Effector CD4-positive, alpha-beta T cell (primary cell): ENCODE results near the gene COL4A4.

Experiments used
- DNase-seq: peaks from one replicate; pipeline ENCODE4 v3.0.0-alpha.2; 2020

The COL4A4 gene

DNA sequence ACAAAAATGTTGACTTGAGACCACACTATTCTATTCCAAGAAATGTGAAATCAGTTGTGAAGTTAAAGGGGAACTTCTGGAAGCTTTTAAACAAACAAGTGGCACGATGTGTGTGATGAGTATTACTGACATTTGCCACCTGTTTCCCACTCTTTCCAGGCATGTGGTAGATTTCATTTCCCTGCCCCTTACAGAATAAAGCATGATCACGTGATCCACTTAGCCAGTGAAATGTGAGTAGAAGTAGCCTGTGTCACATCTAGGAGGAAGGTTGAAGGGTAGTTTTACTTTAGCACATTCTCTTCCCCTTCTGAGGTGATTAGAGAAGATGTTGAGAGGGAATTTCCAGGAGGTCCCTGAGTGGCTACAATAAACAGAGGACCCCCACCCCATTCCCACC, 3.8 kb downstream of the COL4A4 start:
- no peak for DNase-seq

DNA sequence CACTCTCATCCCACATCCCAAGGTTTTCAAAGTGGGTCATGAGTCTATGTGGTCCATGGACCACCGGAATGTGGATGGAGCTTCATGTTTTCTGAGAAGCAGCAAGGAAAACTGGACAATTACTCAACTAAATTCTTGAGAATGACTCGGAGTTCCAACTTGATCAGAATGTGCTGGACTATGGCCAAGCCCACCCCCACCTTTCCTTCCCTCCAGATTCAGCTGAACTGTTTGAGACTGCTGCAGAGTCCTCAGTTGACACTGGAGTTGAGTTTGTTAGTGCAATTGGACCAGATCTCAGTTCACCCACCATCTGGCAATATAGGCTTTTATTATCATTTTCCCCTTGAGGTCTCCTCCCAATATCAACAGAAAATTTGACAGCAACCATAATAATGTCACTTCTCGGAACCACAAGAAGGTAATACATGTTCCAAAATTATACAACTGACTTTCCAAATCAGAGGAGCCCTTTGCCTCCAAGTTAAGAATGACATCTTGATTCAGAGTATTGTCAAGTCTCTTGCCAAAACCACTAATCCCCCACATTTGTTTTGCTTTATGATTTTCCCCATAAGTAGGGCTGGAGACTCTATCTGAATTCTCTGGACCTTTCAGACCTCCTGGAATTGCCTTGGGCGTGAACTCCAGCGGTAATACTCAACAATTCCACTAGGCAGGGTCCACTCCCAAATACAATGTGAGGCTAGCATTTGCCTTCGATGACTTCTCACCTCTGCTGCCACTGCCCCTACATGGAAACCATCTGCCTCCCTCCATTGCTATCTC, 8.8 kb downstream of the COL4A4 start:
- no peak for DNase-seq

DNA sequence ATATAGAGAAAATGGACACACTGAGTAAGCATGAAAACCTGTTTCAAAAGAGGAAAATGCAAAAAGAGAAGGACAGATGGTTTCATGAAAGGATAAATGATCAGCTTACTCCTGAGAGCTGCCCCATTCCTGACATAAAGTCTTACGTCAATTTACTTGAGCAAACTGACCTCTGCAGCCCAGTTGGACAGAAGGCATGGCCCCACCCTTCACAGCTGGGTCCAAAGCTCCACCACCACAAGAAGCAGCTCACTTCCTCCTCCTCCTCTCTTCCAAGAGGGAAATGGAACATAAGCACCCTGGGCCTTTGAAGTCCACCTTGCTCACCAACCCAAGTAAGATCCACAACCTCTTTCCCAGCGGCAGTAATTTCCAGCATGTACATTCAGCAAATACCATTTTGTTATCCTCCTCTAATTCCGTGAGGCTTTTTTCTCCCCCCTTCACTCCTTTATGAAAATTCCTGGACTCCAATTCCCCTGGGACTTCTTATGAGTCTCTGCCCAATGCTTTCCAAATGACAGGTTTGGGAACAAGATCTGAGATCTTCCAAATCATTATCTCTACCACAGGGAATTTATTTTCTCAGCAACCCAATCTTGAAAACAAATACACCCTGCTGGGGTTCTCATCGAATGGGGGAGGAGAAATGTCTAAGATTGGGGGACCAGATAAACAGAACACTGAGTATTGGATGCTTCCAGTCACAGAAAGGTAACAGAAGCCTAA, 10.1 kb downstream of the COL4A4 start:
- DNase-seq = no peak

DNA sequence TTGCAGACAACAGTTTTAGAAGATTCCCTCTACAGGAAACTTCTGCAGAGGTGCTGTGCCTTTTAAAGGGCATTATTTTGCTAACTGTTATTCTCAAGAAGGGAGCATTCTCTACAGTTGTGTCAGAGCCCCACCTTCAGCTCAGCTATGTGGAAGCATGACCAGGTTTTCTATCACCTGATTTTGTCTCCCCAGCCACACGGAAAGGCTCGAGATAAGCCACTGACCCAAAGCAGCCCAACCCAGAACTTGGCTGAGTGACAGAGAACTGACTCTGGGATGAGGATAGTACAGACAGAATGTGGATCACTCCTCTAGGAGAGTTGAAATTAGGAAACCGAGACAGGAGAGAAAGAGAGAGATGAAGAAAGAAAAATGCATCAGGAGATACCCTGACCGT, 10.7 kb downstream of the COL4A4 start:
- DNase-seq = no peak

- no peak for DNase-seq
Observed at GRCh38 chr2:227152093-227152766, 11.8 kb downstream of the COL4A4 start.

DNA sequence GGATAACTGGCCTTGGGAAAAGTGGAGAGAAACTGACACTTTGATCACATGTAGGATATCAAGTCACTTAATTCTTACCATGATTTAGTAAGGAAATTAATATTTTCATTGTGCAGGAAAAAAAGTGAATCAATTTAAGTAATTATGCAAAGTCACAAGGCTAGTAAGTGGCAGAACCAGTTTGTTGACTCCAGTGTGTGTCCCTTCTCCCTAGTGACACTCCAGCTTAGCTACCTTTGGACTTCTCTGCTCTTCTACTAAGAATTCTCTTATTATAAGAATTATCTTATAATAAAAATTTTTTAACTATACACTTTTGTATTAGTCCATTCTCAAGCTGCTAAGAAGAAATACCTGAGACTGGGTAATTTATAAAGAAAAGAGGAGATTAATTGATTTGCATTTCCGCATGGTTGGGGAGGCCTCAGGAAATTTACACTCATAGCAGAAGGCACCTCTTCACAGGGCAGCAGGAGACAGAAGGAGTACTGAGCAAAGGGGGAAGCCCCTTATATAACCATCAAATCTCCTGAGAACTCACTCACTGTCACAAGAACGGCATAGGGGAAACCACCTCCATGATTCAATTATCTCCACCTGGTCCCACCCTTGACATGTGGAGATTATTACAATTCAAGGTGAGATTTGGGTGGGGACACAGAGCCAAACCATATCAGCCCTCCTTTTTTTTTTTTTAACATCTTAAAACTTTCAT, 13.6 kb downstream of the COL4A4 start:
- no peak for DNase-seq

GRCh38 chr2:227148106-227148505, 15.9 kb downstream of the COL4A4 start:
- DNase-seq = no peak

- DNase-seq = no peak
Observed at GRCh38 chr2:227147023-227147422, 17.0 kb downstream of the COL4A4 start.

DNA sequence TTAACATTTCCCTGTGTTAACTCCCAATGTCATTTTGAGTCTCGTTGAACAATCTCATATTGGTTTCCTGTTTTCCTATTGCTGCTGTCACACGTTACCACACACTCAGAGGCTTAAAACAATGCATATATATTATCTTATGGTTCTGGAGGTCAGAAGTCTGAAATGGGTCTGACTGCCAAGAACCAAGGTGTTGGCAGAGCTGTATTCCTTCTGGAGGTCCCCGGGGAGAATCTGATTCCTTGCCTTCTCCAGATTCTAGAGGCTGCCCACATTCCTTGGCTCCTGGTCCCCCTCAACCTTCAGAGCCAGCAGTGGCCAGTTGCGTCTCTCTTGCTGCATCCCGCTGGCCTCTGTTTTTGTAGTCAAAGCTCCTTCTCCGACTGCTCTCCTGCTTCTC, 17.5 kb downstream of the COL4A4 start:
- DNase-seq = no peak

- DNase-seq = no peak
Observed at GRCh38 chr2:227143895-227144294, 20.1 kb downstream of the COL4A4 start.

- DNase-seq = no peak
Observed at GRCh38 chr2:227141301-227141700, 22.7 kb downstream of the COL4A4 start.

GRCh38 chr2:227134591-227134990, 29.4 kb downstream of the COL4A4 start:
- no peak for DNase-seq

GRCh38 chr2:227132986-227133385, 31.0 kb downstream of the COL4A4 start:
- no peak for DNase-seq

DNA sequence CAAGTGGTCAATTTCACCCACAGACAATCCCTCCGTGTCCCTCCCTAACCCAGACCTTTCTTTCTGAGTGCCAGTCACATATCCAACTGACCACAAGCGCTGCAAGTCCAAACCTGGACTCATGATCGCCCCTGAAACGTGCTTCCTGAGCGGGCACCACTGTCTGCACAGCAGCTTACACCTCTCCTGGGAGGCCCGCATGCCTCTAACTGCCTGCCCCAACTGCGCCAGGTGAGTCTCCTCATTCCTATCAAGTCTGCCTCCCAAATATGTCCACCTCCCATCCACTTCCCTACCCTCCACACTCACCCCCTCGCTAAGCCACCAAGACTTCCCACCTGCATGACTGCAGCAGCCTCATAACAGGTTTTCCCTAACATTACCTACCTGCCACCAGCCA, 33.4 kb downstream of the COL4A4 start:
- no peak for DNase-seq

DNA sequence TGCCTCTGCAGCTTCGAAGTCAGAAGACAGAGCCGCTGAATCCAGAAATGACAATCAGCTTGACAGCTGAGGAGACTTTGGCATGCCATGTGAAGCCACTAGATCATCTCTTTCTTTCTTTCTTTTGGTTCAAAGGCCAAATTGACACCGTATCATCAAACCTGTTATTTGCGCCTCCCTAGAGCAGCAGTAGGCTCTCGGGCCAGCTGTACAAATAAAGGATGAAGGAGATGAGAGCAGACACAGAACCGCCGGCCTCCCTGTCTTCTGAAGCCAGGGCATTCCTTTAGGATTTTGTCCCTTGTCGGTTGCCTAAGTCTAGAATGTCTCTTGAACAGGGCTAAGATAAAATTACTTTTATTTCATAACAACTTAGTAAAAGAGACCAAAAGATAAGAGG, 36.8 kb downstream of the COL4A4 start:
- no peak for DNase-seq

DNA sequence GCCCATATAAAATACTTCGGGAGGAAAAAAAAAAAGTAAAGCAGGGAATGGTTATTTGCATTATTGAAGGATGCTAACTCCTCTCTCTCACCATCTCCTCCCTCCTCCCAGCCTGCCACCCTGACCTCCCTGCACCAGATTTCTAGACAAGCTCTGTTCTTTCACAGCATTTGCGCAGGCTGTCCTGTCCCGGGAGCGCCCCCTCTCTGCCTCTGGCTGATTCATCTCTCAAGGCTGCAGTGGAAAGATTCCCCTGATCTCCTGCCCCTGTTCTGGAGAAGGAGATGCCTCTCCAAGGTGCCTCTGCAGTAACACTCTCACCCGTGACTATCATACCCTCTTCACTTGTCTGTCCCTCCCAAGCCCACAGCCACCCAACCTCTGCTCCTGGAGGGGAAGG, 38.5 kb downstream of the COL4A4 start:
- no peak for DNase-seq

DNA sequence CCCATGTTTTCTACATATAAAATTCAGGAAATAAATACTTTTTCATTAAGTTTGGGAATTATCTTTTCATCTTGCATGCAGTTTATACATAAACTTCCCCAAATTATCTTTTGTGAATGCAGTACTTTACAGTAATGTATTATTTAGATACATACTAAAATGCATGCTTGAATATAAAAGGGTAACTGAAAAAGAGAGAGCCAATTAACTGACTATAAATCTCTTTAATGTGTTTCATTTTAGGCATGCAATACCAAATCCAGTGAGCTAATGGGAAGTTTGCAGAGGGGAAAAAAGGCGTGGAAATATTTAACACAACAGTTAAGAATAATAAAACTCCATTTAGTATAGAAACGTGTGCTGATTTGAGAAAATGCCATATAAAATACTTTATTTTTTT, 39.2 kb downstream of the COL4A4 start:
- DNase-seq = no peak

DNA sequence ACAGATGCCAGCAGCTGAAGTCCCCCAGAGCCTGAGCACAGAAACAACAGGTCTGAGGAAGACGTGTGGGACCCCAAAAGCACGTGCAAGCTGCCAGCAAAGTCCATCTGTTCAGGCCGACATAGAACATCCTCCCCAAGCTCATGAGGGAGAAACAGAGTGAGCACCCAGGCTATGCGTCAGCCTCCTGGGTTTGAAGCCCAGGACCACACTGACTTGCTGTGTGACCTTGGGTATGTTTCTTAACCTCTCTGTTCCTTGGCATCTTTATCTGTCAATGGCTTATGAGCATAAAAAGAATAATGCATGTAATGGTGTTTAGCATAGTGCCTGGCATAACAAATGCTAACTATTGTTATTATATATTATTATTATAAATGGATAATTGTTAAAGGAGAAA, 40.3 kb downstream of the COL4A4 start:
- no peak for DNase-seq

GRCh38 chr2:227118353-227118752, 45.7 kb downstream of the COL4A4 start:
- no peak for DNase-seq

GRCh38 chr2:227117852-227118251, 46.2 kb downstream of the COL4A4 start:
- DNase-seq = no peak

GRCh38 chr2:227117027-227117426, 47.0 kb downstream of the COL4A4 start:
- DNase-seq = no peak

GRCh38 chr2:227115761-227116160, 48.2 kb downstream of the COL4A4 start:
- DNase-seq = no peak
